HG03432 (cell line): ENCODE data around the gene SYT8.
"Not testable (repeated sequence)": the region's sequence is repeated elsewhere in the genome, so short reads cannot be mapped to it uniquely, and the experiment has no call there.

Experiments used
- ATAC-seq: cut with Tn5 transposase; IDR thresholded peaks from one replicate; pipeline ENCODE4 v1.9.1; 2021; ENCODE audit warnings: mild to moderate bottlenecking, moderate library complexity; ENCODE audit not compliant: unreplicated experiment

The SYT8 gene

GRCh38 chr11:1882265-1883238 lies 47.8 kb downstream of the SYT8 start:
- ATAC-seq, result peak; percentile 74

GRCh38 chr11:1883346-1884302 lies 48.8 kb downstream of the SYT8 start:
- no peak for ATAC-seq

GRCh38 chr11:1884303-1884700 lies 49.5 kb downstream of the SYT8 start:
- ATAC-seq, result no peak

- not testable (repeated sequence) for ATAC-seq
Measured at GRCh38 chr11:1886551-1886950, 51.8 kb downstream of the SYT8 start.
